GM18526 (cell line): Measurements from ENCODE around the gene TMEM62.
A peak's percentile ranks its signal among the peaks of the same experiment; 100 is the strongest.

Source experiments
- POLR2A ChIP-seq: IDR thresholded peaks from 3 replicates; pipeline ENCODE4 v1.6.1; 2011; ENCODE audit not compliant: insufficient read length; ENCODE audit errors: extremely low read depth

The TMEM62 gene

DNA sequence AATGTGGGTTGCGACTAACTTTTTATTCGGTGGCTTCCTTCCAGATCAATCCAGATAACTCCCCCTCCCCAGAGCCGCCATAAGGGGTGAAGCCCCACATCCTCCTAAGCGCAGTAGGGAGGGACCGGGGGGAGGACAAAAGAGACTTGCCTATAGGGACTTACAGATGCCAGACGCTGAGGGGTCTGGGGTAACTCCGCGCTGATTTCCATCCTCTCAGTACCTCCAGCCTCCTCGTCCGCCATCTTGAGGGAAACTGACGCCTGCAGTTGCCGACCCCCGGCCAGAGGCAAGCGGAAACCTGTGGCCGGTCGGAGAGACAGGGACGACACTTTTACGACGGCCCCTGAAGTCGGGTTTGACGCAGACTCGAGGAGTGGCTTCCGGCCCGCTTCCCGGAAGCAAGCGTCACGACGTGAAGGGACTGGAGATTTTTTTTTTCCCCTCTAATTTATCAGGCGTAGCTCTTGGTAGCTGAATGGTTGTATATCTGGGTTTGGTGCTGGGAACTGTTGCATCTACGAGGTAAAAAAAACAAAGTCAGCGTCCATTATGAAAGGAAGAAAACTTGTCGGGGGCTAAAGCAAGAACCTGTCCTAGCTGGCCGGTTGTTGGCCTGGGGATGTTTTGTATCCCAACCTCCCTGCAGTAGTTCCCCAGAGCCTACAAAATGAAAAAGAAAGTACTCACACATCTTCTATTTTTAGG lies 27.5 kb upstream of the TMEM62 start, which contains the start of gene UBR1:
UBR1 (minus strand) TSS at position 261 of the 708 bp plus-strand sequence; CDS start at position 245, 16 bp downstream.
- TF ChIP-seq POLR2A: peak; percentile 74

DNA sequence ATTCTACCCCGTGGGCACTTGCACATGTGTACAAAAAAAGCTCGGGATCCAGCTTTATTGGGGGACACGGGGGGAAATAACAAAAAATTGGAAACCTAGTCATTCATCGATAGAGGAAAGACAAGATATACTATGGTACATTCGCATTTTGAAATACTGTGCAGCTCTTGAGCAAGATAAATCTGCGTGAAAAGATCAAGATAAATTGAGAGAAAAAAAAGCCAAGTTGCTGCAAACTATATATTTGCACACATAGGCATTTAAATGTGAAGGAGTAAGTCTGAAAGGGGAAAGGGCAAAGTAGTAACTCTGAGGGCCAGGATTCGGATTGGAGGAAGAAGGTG lies 26.9 kb upstream of the TMEM62 start:
- no peak for TF ChIP-seq POLR2A

DNA sequence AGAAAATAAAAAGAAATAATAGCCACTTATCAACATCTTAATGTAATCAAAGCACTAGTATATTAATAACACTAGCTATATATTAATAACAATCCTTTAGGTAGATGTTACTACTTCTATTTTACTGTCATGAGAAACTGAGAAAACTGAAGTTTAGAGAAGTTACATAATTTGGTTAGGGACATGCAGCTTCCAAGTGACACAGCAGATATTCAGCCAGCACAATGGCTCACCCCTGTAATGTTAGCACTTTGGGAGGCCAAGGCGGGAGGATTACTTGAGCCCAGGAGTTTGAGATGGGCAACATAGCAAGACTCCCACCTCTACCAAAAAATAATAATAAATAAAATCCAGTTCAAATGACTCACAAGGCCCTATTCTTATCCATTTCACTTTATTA lies 25.6 kb upstream of the TMEM62 start:
- no peak for TF ChIP-seq POLR2A

DNA sequence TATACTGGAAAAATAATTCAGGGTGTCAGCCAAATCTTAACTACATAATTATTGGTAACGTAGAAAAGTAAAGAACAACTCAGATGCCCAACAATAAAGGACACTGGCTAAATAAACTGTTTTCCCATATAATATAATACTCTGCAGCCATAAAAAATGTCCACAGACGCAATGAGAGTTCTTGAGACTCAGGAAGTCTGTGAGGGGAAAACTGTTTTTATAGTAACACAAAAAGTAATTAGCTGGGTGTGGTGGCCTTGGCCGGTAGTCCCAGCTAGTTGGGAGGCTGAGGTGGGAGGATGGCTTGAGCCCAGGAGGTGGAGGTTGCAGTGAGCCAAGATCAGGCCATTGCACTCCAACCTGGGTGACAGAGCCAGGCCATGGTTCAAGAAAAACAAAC lies 22.0 kb upstream of the TMEM62 start:
- TF ChIP-seq POLR2A: no peak

DNA sequence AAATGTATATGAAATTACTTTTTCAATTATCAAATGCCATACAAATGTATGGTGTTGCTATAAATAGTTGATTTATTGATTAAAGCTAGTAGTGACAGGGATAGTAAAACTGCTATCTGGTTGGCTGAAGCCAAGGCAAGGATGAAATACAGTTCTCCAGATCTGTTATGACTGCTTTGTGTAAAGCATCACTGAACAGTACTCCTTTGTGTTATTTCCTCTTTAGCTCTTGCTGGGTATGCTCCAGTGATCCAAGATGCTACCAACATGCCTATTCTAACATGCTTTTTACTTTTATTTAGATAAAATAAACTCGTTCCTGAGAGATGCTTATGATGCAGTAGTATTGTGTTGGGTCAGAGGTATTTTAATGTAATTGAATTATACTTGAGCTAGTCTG lies 15.1 kb upstream of the TMEM62 start:
- no peak for TF ChIP-seq POLR2A

DNA sequence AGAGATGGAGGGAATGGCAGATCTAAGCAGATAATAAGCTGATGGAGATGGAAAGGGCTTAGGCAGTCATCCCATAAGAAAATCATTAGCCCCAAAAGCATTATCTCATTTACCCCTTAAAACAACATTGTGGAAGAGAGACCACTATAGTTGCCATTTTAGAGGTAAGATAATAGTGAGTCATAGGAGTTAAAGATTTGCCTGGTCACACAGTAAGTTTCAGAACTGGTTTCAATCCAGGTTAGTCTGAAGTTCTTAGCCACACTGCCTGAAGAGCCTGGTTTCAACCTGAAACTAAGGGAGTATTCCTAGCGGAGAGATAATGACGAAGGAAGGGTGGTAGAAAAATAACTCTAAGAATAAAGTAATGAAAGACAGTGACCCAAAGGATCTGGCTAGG lies 14.6 kb upstream of the TMEM62 start:
- no peak for TF ChIP-seq POLR2A

DNA sequence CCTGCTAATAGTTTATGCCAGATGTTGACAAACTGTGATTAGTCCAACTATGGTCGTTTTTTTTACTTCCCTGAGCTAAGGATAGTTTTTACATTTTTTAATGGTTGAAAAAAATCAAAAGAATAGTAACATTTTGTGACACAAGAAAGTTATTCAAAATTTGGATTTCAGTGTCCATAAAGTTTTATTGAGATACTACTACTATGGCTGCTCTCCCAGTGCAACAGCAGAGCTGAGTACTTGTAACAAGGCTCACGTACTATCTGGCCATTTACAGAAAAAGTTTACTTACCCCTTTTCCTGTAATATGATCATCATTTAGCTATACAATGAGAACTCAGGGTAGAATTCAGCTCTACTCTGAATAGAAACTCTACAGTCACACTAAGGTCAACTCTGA lies 11.5 kb upstream of the TMEM62 start:
- TF ChIP-seq POLR2A: no peak

DNA sequence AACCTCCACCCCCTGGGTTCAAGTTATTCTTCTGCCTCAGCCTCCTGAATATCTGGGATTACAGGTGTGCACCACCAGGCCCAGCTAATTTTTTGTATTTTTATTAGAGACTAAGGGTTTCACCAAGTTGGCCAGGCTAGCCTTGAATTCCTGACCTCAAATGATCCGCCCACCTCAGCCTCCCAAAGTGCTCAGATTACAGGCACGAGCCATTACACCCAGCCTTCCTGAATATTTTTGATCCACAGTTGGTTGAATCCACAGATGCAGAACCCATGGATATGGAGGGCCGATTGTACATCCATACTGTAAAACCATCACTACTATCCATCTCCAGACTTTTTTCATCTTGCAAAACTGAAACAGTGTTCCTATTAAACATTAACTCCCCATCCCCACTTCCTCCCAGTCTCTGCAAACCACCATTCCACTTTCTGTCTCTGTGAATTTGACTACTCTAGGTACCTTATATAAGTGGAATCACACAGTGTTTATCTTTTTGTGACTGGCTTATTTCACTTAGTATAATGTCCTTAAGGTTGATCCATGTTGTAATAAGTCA lies 8.2 kb upstream of the TMEM62 start:
- no peak for TF ChIP-seq POLR2A

DNA sequence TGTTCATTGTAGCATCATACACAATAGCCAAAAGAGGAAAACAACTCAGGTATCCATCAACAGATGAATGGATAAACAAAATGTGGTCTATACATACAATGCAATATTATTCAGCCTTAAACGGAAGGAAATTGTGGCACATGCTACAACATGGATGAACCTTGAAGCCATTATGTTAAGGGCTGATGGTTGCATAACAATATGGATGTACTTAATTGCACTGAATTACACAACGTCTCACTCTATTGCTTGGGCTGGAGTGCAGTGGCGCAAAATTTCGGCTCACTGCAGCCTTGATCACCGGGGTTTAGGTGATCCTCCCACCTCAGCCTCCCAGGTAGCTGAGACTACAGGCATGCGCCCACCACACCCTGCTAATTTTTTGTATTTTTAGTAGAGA lies 7.0 kb upstream of the TMEM62 start:
- TF ChIP-seq POLR2A: no peak

DNA sequence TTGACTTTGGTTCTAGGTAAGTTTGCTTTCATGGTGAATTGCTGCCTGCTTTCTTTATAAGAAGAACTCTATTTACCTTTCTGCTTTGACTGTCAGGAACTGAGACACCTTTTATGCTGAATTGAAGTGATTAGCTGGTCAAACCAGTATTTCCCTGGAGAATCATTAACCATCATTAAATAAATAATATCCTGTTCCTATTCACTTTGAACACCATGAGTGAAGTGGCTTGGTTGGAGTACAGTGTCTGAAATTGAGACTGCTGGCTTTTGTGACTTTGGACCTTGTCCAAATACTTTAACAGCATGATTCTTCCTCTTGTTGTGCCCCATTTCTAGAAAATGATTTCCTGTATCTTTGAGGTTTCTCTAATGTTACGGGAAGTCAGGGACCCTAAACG lies 5.6 kb upstream of the TMEM62 start:
- no peak for TF ChIP-seq POLR2A

DNA sequence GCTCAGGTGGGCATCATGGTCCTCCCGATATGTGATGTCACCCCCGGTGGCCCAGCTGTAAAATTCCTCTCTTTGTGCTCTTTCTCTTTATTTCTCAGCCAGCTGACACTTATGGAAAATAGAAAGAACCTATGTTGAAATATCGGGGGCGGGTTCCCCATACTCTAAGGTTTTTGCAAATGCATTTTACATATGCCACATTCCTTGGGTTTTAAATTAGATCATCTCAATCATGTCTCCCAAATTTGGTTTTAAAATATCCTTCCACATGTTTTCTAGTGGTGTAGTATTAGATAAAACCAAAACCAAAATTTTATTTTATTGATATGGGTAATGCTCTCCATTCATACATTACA lies 4.4 kb upstream of the TMEM62 start:
- TF ChIP-seq POLR2A: no peak

DNA sequence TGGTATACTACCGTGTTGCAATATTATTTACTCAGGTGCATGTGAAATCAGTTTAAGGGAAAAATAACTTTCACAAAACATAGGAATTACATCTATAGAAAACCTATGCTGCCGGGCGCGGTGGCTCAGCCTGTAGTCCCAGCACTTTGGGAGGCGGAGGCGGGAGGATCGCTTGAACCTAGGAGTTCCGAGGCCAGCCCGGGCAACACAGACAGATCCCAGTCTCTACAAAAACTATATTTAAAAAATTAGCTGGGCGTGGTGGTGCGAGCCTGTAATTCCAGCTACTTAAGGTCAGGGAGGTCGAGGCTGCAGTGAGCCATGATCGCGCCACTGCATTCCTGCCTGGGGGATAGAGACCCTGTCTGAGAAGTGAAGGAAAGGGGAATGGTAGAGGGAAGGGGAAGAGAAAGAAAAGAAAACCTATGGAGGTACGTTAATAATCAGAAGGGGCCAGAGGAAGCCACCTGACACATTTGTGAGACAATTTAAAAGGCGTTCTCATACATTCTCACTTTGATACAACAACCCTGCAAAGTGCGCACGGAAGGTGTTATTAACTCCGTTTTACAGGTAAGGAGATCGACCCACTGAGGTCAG lies 456 bp upstream of the TMEM62 start:
- TF ChIP-seq POLR2A: no peak

DNA sequence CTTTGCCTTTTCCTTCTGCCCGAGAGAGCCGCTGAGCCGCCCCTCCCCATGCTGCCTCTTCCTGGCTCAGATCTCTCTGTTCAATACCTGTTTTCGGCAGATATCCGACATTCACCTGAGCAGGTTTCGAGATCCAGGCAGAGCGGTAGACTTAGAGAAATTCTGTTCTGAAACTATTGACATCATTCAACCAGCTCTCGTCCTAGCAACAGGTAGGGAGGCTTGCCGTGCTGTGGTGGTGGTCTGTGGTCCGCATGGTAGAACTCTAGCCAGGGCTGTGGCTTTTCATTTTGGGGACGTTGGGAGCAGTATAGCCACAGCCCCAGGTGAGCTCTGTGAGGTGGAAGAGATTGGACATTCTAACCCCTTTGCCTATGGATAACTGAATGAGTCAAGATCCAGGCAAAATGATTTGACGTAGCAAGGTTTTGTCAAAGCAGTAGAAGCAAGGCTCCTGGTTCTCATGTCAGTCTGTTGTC lies 810 bp downstream of the TMEM62 start:
- TF ChIP-seq POLR2A: no peak

DNA sequence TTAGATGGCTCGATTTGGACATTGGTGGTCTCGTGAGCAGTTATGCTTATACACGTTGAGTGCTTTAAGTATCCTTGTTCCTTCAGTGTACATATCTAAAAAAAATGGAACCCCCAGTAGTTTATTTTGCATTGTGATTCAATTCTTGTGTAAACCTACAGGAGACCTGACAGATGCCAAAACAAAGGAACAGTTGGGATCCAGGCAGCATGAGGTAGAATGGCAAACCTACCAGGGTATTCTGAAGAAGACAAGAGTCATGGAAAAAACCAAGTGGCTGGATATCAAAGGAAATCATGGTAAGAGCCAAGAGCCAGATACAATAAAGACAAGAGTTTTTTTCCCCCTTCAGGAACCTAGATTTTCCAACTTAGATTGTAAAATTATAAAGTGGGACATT lies 2.0 kb downstream of the TMEM62 start:
- TF ChIP-seq POLR2A: no peak

DNA sequence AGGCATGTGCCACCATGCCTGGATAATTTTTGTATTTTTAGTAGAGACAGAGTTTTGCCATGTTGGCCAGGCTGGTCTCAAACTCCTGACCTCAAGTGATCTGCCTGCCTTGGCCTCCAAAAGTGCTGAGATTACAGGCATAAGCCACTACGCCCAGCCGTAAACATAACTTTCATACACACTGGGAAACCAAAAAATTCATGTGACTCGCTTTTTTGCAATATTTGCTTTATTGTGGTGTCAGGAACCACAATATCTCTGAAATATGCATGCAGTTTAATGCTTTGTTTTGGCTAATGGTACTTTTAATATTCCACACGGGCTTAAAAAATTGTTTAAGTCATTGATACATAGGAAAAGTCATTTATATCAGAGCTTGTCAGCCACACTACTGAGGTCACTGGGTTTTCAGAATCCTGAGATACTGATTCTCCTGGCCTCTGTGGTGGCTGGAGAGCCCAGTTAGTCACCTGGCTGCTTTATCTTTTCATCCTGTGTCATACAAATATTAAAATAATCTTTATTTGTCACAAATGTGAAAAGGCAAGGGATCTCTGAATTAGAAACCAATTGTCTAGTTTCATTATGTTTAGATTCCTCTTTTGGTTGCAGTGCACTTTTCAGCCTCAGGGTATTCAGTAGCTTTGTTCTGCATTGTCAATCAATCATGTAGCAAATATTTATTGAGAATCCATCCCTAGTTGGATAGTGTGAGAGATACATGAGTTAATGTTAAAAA lies 10.0 kb downstream of the TMEM62 start:
- TF ChIP-seq POLR2A: no peak

DNA sequence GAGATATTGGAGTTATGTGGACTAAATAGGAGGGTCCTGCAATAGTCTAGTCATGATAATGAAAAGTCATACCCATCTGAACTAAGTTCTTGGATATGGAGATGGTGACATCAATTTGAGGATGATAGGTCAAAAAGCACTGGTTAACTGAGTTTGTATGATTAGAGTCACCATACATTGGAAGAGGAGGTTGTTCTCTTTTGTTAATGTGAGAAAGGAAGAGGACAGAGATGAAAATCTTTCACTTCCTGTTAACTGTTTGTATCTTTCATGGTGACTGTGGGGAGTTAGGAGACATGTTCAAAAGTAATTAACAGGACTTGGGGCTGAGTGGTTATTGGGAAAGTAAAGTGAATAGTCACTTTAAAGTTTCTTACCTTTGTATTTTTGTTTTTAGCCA lies 11.1 kb downstream of the TMEM62 start:
- TF ChIP-seq POLR2A: no peak

DNA sequence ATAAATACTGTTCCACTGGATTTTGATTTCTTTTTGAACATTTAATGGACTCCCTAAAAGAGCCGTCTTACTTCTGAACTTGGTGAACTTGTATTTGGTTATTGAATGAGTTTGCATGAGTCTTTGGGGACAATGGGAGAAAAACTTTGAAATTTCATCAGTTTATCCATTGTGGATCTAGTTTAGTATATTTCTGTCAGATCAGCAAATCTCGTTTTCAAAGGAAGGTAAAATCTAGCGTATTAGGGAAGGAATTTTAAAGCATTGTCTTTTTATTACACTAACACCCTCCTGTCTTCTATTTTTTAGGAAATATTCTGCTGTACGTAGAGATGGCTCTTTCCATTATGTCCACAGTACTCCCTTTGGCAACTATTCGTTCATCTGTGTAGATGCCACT lies 12.8 kb downstream of the TMEM62 start:
- TF ChIP-seq POLR2A: no peak
